Measurements from ENCODE around the gene CLMP. TPM values are rescaled to one million over a fixed set of nuclear protein-coding genes. Genes with fewer than 3 reads are reported as not detected.

Gene CLMP
- total and polyA plus RNA-seq, 9 donors = 11.9 to 70.5 (median 25.3) TPM

DNA sequence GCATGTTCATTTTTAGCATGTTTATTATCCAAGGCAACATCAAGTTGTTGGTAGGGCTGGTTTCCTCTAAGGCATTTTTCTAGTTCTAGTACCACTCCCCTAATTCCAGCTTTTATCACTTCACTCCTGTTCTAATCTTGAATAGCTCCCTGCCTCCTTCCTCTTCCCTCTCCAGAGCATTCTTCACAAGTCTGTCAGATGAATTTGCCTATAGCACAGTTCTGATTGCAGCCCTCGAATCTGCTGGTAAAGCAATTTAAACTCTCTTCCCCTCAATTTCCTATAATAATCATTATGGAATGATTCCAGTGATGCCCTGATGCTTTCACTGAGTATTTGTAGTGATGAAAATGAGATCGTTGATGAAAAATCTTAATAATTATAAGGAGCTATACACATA lies 43.3 kb downstream of the CLMP start:
- intact Hi-C loops (cut with DNase I) = no loop called here
- no peaks in the 10 kb centered on the region for H3K9me3 ChIP-seq
- TF ChIP-seq EP300 (IDR thresholded peaks at IDR 0.05) (no peak), POLR2A (IDR thresholded peaks at IDR 0.05) (no peak)
- TF ChIP-seq, protein P1, sequence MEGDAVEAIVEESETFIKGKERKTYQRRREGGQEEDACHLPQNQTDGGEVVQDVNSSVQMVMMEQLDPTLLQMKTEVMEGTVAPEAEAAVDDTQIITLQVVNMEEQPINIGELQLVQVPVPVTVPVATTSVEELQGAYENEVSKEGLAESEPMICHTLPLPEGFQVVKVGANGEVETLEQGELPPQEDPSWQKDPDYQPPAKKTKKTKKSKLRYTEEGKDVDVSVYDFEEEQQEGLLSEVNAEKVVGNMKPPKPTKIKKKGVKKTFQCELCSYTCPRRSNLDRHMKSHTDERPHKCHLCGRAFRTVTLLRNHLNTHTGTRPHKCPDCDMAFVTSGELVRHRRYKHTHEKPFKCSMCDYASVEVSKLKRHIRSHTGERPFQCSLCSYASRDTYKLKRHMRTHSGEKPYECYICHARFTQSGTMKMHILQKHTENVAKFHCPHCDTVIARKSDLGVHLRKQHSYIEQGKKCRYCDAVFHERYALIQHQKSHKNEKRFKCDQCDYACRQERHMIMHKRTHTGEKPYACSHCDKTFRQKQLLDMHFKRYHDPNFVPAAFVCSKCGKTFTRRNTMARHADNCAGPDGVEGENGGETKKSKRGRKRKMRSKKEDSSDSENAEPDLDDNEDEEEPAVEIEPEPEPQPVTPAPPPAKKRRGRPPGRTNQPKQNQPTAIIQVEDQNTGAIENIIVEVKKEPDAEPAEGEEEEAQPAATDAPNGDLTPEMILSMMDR (IDR thresholded peaks at IDR 0.05) = no peak
- no peak overlapping the region for H3K4me3 ChIP-seq
- no peaks in the 10 kb centered on the region for H3K27me3 ChIP-seq
- H3K36me3 ChIP-seq = no peaks in the 10 kb centered on the region
- no peaks in the 10 kb centered on the region for H3K4me1 ChIP-seq (ENCODE audit: insufficient read depth)
- no peak overlapping the region for H3K27ac ChIP-seq
- 80 to 86% (median 84%) methylated on average over 2 of the region's 2 CpGs for WGBS, 3 donors
- DNase-seq = no peak

DNA sequence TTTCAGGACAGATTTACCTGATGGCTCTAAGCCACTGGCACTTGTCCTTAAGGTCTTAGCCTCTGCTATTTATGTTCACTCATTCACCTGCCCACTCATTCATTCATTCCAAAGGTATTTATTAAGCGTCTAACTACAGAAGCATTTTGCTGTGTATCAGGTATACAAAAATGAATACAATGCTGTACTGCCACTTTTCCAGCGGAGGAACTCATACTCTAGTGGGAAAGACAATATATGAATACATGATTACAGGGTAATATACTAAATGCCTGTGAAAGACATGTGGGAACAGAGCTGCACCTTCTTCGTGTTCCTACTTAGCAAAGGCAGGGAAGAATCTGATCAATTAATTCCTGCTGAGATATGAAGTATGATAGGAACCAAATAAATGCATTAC lies 43.7 kb downstream of the CLMP start:
- H3K4me3 ChIP-seq = no peak overlapping the region

DNA sequence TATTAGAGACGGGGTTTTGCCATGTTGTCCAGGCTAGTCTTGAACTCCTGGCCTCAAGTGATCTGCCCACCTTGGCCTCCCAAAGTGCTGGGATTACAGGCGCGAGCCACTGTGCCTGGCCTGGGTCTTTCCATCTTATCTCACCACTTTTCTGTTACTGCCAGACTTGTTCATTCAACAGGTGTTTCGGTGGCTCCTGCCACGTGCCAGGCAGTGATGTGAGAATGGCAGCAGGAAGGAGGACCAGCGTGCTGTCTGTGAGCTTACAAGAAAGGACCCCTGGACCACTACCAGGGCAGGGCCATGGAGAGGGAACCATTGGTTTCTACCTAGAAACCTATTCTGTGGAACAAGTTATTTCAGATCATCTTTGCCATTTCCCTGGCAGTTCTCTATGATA lies 44.2 kb downstream of the CLMP start:
- no peak for TF ChIP-seq POLR2A (IDR thresholded peaks at IDR 0.05)
- TF ChIP-seq EP300 (IDR thresholded peaks at IDR 0.05) = no peak
- TF ChIP-seq, protein P1 (IDR thresholded peaks at IDR 0.05) = no peak
- H3K27ac ChIP-seq = no peak overlapping the region
- H3K4me1 ChIP-seq (ENCODE audit: insufficient read depth) = peaks cover 2% of the 10 kb centered on the region
- DNase-seq = no peak
- 91 to 98% (median 98%) methylated on average over 6 of the region's 6 CpGs for WGBS, 3 donors
- H3K9me3 ChIP-seq = no peaks in the 10 kb centered on the region
- H3K4me3 ChIP-seq = no peak overlapping the region
- no peaks in the 10 kb centered on the region for H3K27me3 ChIP-seq
- intact Hi-C loops (cut with DNase I) = no loop called here
- H3K36me3 ChIP-seq = no peaks in the 10 kb centered on the region

More for the DNA sequence above, 43.7 kb downstream of the CLMP start:
- TF ChIP-seq, protein P1 (IDR thresholded peaks at IDR 0.05) = no peak
- TF ChIP-seq POLR2A (IDR thresholded peaks at IDR 0.05) (no peak), EP300 (IDR thresholded peaks at IDR 0.05) (no peak)
- no peaks in the 10 kb centered on the region for H3K36me3 ChIP-seq
- intact Hi-C loops (cut with DNase I) = no loop called here
- H3K9me3 ChIP-seq = no peaks in the 10 kb centered on the region
- DNase-seq = no peak
- no peaks in the 10 kb centered on the region for H3K4me1 ChIP-seq (ENCODE audit: insufficient read depth)
- no peak overlapping the region for H3K27ac ChIP-seq
- no peaks in the 10 kb centered on the region for H3K27me3 ChIP-seq
- WGBS, 3 donors = 87 to 96% (median 92%) methylated on average over 3 of the region's 3 CpGs

DNA sequence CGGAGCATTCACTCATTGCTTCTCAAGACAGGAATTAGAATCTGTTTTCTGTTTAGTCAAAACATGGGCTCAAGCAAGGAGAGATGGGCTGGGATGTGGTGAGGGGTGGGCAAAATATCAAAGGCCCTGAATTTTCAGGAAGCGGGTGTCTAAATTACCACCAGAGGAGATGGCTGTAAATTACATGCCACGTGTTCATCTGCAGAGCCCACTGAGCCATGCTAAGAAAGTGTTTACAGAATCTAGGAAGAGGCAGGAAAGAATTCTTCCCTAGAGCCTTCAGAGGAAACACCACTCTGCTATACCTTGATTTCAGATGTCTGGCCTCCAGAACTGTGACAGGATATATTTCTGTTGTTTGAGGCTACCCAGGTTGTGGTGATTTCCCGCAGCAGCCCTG lies 46.1 kb downstream of the CLMP start:
- no peaks in the 10 kb centered on the region for H3K9me3 ChIP-seq
- no peak overlapping the region for H3K4me3 ChIP-seq
- H3K27ac ChIP-seq = no peak overlapping the region
- no peak for DNase-seq
- H3K36me3 ChIP-seq = no peaks in the 10 kb centered on the region
- intact Hi-C loops (cut with DNase I) = no loop called here
- TF ChIP-seq, protein P1 (IDR thresholded peaks at IDR 0.05) = no peak
- no peak for TF ChIP-seq EP300 (IDR thresholded peaks at IDR 0.05)
- 90 to 99% (median 96%) methylated on average over 4 of the region's 4 CpGs for WGBS, 3 donors
- H3K27me3 ChIP-seq = no peaks in the 10 kb centered on the region
- peaks cover 6% of the 10 kb centered on the region for H3K4me1 ChIP-seq (ENCODE audit: insufficient read depth)

Measured in ovary (tissue), 9 donors.